Daoy (cell line): ENCODE results near the gene SEPTIN10. TPM values are rescaled to one million over a fixed set of nuclear protein-coding genes. Genes with fewer than 3 reads are reported as not detected.
"Not testable (repeated sequence)": the region's sequence is repeated elsewhere in the genome, so short reads cannot be mapped to it uniquely, and the experiment has no call there.

ENCODE experiments used
- DNase-seq: peaks from one replicate; pipeline ENCODE4 v3.0.0-alpha.2; 2015; ENCODE audit warnings: low read depth
- total RNA-seq: library from RNA; depleted of rRNA; stranded (reverse); fragments of >200 nt; shearing (Covaris generic); gene quantifications from 2 replicates; pipeline ENCODE4 v1.2.3, GENCODE V29; 2014; rRNA removed

The SEPTIN10 gene
- total RNA-seq: 42.9 and 56.0 TPM in 2 replicates

DNA sequence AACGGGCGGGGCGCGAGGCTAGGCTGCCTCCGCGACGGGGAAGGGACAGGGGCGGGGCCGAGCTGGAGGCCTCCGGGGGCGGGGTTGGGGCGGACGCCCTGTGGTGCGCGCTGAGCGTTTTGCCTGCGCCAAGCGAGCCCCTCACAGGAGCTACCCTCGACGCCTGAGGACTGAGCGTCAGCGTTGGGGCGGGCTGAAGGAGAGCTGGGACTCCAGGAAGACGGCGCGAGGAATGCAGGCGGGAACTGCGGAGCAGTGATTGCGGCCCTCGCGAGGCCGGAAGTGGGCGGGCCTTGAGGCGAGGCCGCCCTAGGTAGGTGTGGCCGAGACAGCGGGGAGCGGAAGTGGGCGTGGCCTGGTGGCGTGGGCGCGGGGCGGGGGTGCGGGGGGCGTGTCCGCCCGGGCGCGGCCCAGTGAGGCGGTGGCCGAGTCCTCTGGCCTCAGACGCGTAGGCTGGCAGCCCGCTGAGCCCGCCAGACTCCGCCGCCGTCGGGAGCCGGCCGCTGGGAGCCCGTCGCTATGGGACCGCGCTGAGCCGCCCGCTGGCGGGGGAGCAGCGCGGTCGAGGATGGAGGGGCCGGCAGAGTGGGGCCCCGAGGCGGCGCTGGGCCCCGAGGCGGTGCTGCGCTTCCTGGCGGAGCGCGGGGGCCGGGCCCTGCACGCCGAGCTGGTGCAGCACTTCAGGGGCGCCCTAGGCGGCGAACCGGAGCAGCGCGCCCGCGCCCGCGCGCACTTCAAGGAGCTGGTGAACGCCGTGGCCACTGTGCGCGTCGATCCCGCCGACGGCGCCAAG is at the start of gene SEPTIN10, which contains the start of gene SOWAHC:
SEPTIN10 (minus strand) TSS at position 45 of the 793 bp plus-strand sequence. CDS start 139 bp downstream, outside the sequence.
SOWAHC (plus strand) TSS at position 443 of the 793 bp plus-strand sequence; CDS start at position 569, 126 bp downstream.
- peak; percentile 100 for DNase-seq

GRCh38 chr2:109662889-109663288 is 49.1 kb upstream of the SEPTIN10 start:
- DNase-seq: no peak

- DNase-seq: no peak
Observed at GRCh38 chr2:109660046-109660860, 46.5 kb upstream of the SEPTIN10 start.

GRCh38 chr2:109659396-109660045 is 45.8 kb upstream of the SEPTIN10 start:
- DNase-seq: no peak

GRCh38 chr2:109655287-109655686 is 41.5 kb upstream of the SEPTIN10 start:
- no peak for DNase-seq

- DNase-seq: no peak
Observed at GRCh38 chr2:109654326-109655050, 40.7 kb upstream of the SEPTIN10 start.

GRCh38 chr2:109649736-109650695 is 36.2 kb upstream of the SEPTIN10 start:
- DNase-seq: no peak

DNA sequence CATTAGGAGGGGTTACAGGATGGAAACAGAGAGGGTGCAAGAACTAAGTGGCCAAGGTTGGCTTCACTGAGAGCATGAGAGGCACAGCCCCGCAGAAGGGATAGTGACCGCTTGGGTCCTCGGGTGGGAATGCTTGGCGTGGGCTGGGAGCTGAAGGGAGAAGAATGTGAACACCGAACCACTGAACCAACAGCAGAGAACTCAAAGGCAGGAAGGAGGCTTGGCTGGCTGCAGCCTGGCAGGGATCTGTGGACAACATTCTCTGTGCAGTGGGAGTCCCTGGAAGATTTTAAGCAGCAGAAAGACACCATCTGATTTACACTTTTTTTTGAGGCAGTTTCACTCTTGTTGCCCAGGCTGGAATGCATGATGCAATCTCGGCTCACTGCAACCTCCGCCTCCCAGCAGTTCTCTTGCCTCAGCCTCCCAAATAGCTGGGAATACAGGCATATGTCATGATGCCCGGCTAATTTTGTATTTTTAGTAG is 34.3 kb upstream of the SEPTIN10 start:
- DNase-seq: no peak

- peak; percentile 21 for DNase-seq
Observed at GRCh38 chr2:109647636-109648035, 33.9 kb upstream of the SEPTIN10 start.

- no peak for DNase-seq
Observed at GRCh38 chr2:109646961-109647360, 33.2 kb upstream of the SEPTIN10 start.

DNA sequence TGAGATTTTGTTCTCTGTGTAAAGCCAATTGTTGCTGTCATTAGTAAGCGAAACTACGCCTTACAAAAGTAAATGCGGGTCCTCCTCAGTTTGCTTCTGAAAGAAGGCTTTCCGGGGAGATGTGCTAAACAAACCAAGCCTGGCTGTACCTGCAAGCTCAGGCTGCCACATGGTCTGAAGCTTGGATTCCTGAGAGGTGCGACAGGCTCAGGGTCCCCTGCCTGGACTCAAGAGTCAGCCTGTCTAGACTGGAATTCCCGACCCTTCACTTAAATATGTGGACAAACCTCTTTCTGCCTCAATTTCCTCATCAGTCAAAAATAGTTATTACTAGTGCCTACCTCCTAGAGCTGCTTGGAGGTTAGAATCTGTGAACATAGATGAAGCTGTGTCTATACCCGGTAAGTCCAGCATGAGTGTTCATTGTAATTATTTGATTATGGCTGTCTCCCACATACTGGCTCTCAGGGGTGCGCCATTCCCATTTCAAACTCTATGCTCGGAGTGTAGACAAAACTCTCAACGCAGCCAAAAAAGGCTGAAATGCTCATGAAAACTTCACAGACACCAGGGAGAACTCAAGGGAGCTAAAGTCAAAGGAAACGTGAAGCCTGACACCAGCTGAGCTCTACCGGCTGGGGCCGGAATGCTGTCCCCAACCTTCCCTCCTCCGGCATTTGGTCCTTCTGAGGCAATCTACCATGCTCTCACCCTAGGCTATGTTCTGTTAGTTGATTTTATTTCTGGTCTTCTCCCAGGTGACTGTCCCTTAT is 31.8 kb upstream of the SEPTIN10 start:
- DNase-seq: no peak

- no peak for DNase-seq
Observed at GRCh38 chr2:109644571-109645275, 31.0 kb upstream of the SEPTIN10 start.

- DNase-seq: not testable (repeated sequence)
Observed at GRCh38 chr2:109640000-109640399, 26.2 kb upstream of the SEPTIN10 start.

GRCh38 chr2:109638795-109639194 is 25.0 kb upstream of the SEPTIN10 start:
- DNase-seq: no peak

GRCh38 chr2:109637749-109638570 is 24.2 kb upstream of the SEPTIN10 start:
- DNase-seq: peak; percentile 26

GRCh38 chr2:109636317-109636716 is 22.6 kb upstream of the SEPTIN10 start:
- DNase-seq: no peak

DNA sequence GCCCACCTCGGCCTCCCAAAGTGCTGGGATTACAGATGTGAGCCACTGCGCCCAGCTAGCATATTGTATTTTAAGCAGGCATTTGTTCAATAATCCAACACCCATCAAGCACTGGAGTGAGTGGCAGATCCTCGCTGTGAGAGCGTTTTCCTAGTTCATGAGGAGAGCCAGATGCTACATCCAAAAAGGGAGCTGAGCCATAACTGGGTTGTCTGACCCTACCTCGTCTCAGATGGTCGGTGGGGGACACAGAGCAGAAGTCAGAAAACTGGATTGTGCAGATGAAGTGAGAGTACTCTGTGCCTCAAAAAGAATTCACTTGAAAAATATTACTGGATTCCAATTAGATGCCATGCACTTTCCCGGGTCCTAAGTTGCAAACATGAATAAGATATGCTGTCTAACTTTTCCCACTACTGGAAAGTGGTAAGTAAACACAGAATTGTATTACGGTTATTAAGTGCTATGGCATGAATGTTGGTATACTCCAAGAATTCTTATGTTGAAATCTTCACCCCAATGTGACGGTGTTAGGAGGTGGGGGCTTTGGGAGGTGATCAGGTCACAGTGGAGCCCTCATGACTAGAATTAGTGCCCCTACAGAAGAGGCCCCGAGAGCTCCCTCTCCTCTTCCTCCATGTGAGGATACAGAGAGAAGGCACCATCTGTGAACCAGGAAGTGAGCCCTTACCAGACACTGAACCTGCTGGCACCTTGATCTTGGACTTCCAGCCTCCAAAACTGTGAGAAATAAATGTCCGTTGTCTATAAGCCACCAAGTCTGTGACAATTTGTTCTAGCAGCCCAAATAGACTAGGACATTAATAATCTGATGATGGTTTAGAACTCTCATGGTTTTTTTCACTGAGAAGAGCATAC is 21.9 kb upstream of the SEPTIN10 start:
- no peak for DNase-seq
